GM19240 (cell line): ENCODE data around the gene SAMD1.
"Not testable (repeated sequence)": the region's sequence is repeated elsewhere in the genome, so short reads cannot be mapped to it uniquely, and the experiment has no call there.

Source experiments
- DNase-seq: peaks from one replicate; pipeline ENCODE4 v3.0.0; 2011; ENCODE audit warnings: low spot score; ENCODE audit not compliant: insufficient read length

SAMD1 gene

DNA sequence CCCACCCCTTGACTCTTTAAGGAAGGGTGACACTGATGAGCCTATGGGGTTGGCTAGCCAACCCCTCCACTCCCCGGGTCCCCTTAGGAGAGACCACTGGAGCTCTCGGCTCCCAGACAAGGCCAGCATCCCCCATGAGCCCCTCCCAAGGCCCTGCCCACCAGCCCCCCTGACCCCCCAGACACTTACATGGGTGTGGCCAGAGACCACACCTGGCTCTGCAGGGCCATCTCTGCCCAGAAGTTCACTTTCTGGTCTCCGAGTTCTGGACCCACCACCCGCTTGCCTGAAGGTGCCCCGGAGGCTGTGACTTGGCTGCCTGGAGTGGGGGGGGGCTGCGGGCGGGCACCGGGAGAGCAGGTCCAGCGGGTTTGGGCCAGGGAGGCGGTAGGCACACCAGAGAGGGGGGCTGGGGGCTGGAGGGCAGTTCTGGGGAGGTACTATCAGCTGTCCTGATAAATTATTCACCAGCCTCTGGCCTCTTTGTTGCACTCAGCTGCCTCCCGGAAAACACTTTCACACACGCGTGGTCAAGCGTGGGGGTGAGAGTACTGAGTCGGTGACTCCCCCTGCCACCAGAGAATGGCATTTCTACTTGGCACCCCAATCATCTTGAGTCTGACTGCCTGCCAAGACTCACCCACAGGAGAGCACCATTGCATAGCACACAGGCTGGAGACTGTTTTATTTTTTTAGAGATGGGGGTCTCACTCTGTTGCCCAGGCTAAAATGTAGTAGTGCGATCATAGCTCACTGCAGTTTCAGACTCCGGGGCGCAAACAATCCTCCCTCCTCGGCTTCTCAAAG, 28.6 kb downstream of the SAMD1 start, which contains the start of gene PALM3:
TSS of gene PALM3 (minus strand) at position 326 of the 807 bp plus-strand sequence. CDS start at position 230, 96 bp downstream.
- DNase-seq: no peak

GRCh38 chr19:14061081-14061749, 29.3 kb downstream of the SAMD1 start:
- DNase-seq: no peak

DNA sequence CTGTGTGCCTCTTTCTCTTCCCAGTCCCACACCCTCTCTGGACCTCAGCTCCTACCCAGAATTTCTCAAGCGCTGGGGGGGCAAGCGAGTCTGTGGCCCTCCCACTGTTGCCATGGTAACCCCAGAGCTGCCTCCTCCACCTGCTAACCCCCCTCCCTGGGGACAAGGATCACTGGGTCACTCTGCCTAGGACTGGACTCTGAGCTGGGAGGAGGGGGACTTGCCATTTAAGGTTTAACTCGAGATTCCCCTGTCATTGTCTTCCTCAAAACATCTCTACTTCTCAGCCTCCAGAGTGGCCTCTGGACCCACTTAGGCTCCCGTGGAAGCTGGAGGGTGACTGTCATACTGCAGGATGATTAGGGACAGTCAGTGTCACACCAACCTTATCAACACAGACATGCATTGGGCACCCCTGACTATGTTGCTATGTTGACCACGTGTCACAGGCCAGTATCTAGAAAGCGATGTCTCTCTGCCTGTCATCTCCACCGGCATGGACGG, 30.8 kb downstream of the SAMD1 start:
- DNase-seq: no peak

- peak; percentile 48 for DNase-seq
These were observed 31.5 kb downstream of the SAMD1 start for GRCh38 chr19:14059093-14059480.

DNA sequence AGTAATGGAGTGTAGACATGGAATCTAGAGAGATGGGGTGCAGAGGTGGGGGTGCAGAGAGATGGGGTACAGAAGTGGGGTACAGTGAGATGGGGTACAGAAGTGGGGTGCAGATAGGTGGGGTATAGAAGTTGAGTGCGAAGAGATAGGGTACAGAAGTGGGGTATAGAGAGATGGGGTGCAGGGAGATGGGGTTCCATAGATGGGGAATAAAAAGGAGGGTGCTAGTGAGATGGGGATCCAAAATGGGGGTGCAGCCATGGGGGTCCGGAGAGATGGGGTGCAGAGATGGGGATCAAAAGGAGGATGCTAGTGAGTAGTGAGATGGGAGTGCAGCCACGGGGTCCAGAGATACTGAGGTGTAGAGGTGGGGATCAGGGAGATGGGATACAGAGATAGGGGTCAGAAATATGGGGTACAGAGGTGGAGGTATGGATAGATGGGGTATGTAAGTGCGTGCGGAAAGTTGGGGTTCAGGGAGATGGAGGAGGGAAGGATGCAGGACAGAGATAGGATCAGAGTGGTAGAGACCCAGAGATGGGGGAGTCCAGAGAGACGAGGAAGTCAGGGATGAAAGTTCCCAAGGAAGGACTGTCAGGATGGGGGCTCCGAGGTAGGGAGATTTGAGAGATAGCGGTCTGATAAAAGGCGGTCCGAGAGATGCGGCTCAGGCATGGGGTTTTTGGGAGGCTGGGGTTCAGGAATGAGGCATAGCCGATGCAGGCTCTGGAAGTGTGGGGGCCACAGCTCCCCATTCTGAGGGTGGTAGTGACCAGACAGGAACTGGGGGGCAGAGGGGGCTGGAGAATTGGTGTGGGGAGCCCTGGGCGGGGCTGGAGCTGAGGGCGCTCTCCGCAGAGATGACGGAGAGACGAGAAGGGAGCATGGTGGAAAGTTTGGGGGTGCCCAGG, 32.1 kb downstream of the SAMD1 start:
- DNase-seq: no peak

DNA sequence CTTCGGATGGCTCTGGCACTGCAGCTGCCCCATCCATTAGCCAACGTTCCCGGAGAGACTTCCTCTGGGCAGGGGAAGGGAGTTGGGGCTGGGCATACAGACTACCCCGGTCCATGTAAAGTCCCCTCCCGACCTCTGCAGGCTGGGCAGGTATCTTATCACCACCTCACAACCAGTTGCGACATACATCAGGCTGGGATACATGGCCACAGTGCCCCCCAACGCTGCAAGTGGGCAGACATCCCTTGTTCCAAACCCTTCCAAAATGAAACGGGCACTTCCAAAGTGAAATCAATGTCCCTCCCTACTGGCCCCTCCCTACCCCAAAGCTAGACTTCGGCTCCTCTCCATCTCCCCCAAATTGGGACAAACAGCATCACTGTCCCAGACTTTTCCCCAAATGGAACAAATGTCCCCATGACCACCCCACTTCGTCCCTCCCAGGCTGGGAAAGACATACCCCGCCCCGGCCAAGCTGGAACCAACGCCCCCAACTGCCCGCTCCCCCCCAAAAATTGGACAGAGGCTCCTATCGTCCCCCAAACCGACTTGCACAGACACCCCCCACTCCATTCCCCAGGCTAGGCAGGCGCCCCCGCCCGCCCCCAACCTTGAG, 33.7 kb downstream of the SAMD1 start:
- no peak for DNase-seq

DNA sequence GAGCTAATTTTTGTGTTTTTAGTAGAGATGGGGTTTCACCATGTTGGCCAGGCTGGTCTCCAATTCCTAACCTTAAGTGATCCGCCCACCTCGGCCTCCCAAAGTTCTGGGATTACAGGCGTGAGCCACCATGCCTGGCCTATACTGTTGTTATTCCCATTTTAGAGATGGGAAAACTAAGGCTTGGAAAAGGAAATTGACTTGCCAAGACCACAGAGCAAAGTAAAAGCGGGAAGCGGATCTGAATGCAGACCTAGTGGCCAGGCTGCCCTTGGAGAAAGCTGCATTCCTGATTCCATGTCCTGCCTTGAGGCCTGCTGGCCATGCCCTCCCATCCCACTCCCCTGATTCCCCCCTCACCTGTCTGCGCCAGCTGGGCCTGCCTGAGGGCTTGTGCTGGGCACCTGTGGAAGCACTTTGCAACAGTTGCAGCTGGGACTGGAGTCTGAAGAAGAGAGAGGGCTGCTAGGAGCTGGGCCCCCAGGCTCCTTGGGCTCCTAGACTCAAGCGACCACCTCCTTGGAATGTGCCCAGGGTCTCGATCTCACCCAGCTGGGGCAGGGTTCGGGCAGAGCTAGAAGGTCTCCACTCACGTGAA, 34.4 kb downstream of the SAMD1 start:
- no peak for DNase-seq

GRCh38 chr19:14055396-14055795, 35.2 kb downstream of the SAMD1 start:
- DNase-seq: no peak

- DNase-seq: no peak
These were observed 35.8 kb downstream of the SAMD1 start for GRCh38 chr19:14054721-14055120.

DNA sequence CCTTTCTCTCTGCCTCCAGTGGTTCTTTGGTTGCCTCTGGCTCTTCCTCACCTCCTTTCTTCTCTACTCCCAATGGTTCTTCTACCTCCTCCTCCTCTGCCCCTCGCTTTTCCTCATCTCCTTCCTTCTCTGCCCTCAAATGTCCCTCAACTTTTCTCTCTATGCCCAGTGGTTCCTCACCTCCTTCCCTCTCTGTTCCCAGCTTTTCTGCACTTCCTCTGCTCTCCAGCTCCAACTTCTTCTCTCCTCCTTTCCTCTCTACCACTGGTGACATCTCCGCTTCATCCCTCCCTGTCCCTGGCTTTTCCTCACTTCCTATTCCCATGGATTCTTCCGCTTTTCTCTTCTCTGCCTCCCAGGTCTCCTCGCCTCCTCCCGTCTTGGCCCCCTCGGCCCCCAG, 36.5 kb downstream of the SAMD1 start:
- DNase-seq: no peak

- DNase-seq: no peak
These were observed 37.1 kb downstream of the SAMD1 start for GRCh38 chr19:14053500-14053899.

DNA sequence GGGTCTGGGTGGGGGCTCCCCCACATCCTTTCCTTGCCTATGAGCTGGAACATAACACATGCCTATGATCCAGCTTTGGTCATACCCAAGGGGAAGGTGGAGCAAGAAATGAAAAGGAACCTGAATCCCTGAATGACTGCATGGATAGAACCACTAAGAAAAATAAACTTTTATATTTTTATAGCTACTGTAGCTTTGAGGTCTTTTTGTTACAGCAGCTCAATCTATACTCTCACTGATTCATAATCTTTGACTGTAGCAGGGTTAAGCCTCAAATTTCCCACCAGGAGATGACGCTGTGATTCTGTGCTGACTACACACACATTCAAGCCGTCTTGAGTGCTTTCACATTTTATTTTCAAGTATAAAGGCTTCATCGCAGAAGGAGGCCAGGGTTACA, 37.5 kb downstream of the SAMD1 start:
- DNase-seq: no peak

DNA sequence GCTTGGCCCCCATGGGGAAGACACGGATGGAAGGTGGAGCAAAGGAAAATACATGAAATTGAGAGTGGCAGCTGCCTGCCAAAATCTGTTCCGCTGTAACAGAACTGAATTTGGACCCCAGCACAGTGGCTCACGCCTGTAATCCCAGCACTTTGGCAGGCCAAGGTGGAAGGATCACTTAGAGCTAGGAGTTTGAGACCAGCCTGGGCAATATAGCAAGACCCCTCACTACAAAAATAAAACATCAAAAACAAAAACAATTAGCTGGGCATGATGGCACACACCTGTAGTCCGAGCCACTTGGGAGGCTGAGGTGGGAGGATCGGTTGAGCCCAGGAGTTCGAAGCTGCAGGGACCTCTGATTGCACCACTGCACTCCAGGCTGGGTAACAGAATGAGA, 38.1 kb downstream of the SAMD1 start:
- no peak for DNase-seq

DNA sequence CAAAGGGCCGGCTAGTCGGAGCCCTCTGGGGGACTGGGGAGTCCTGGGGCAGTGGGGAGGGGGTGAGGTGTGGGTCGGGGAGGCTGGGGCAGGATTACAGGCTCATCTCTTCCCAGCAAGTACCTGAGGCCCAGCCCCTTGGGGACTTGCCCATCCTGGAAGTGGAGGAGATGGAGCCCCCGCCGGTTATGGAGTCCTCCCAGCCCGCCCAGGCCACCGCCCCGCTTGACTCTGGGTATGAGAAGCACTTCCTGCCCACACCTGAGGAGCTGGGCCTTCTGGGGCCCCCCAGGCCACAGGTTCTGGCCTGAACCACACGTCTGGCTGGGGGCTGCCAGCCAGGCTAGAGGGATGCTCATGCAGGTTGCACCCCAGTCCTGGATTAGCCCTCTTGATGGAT, 38.6 kb downstream of the SAMD1 start:
- DNase-seq: no peak

- not testable (repeated sequence) for DNase-seq
These were observed 39.6 kb downstream of the SAMD1 start for GRCh38 chr19:14050961-14051360.

DNA sequence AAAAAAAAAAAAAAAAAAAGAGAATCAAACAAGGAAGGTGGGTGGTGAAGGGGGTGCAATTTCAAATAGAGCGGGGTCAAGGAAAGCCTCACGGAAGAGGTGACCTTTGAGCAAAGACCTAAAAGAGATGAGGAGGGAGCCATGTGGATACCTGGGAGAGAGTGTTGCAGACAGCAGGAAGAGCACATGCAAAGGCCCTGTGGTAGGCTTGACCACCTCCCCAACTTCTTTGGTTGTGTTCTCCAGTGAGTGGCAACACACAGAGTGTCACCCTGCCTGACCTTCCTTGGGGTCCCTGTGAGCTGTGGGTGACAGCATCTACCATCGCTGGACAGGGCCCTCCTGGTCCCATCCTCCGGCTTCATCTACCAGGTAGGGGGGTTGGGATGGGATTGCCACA, 40.0 kb downstream of the SAMD1 start:
- no peak for DNase-seq

GRCh38 chr19:14048443-14049153, 42.0 kb downstream of the SAMD1 start:
- DNase-seq: peak; percentile 73

DNA sequence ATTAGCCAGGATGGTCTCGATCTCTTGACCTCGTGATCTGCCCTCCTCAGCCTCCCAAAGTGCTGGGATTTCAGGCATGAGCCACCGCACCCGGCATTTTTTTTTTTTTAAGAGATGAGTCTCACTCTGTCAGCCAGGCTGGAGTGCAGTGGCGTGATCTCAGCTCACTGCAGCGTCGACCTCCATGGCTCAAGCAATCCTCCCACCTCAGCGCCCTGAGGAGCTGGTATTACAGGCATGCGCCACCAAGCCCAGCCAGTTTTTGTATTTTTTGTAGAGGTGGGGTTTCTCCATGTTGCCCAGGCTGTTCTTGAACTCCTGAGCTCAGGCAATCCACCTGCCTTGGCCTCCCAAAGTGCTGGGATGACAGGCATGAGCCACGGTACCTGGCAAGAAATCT, 42.7 kb downstream of the SAMD1 start:
- DNase-seq: not testable (repeated sequence)

DNA sequence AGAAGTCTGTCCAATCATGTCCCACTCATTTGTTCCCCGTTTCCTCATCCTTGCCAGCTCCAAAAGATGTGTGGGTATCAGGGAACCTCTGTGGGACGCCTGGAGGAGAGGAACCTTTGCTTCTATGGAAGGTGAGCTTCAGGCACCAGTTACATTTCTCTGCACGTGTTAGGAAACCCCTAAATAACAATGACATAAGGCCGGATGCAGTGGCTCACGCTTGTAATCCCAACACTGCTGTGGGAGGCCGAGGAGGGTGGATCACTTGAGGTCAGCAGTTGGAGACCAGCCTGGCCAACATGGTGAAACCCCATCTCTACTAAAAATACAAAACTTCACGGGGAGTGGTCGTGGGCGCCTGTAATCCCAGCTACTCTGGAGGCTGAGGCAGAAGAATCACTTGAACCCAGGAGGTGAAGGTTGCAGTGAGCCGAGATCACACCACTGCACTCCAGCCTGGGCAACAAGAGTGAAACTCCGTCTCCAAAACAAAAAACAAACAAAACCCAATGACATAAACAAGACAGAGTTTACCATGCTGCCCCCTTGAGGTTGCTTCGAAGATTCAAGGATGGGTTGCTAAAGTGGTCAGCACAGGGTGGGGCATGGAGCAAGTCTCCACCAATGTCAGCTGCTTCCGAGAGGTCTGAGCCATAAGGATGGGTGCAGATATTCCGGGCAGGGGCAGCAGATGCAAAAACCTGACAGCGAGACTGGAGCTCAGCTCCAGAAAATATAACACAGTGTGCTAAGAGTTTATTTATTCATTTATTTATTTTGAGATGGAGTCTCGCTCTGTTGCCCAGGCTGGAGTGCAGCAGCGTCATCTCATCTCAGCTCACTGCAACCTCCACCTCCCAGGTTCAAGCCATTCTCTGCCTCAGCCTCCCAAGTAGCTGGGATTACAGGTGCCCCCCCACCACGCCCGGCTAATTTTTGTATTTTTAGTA, 47.6 kb downstream of the SAMD1 start:
- DNase-seq: peak; percentile 48
